D721Med (cell line): ENCODE measurements around the gene MTMR10.

ENCODE experiments used
- DNase-seq: peaks from one replicate; pipeline ENCODE4 v3.0.0; 2011; ENCODE audit warnings: low spot score; ENCODE audit not compliant: insufficient read length
- FAIRE-seq: peaks from 2 replicates; lab custom pipeline; 2011; peaks lifted over from hg19 to GRCh38; lab: Jason Lieb, UNC
- TF ChIP-seq, protein P1 (sequence below): IDR thresholded peaks from 2 replicates; pipeline ENCODE4 v1.5.1; 2012; ENCODE audit warnings: mild to moderate bottlenecking, control low read depth; ENCODE audit not compliant: insufficient read depth; ENCODE audit errors: missing control alignments

The MTMR10 gene

DNA sequence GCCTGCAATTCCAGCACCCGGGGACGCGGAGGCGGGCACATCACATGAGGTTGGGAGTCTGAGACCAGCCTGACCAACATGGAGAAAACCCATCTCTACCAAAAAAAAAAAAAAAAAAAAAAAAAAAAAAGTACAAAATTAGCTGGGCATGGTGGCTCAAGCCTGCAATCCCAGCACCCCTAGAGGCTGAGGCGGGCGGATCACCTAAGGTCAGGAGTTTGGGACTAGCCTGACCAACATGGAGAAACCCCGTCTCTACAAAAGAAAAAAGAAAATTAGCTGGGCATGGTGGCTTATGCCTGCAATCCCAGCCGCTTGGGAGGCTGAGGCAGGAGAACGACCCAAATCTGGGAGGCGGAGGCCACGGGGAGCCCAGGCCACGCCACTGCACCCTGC is 95.2 kb downstream of the MTMR10 start:
- DNase-seq (no peak), FAIRE-seq (no peak)
- TF ChIP-seq, protein P1, sequence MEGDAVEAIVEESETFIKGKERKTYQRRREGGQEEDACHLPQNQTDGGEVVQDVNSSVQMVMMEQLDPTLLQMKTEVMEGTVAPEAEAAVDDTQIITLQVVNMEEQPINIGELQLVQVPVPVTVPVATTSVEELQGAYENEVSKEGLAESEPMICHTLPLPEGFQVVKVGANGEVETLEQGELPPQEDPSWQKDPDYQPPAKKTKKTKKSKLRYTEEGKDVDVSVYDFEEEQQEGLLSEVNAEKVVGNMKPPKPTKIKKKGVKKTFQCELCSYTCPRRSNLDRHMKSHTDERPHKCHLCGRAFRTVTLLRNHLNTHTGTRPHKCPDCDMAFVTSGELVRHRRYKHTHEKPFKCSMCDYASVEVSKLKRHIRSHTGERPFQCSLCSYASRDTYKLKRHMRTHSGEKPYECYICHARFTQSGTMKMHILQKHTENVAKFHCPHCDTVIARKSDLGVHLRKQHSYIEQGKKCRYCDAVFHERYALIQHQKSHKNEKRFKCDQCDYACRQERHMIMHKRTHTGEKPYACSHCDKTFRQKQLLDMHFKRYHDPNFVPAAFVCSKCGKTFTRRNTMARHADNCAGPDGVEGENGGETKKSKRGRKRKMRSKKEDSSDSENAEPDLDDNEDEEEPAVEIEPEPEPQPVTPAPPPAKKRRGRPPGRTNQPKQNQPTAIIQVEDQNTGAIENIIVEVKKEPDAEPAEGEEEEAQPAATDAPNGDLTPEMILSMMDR: no peak

DNA sequence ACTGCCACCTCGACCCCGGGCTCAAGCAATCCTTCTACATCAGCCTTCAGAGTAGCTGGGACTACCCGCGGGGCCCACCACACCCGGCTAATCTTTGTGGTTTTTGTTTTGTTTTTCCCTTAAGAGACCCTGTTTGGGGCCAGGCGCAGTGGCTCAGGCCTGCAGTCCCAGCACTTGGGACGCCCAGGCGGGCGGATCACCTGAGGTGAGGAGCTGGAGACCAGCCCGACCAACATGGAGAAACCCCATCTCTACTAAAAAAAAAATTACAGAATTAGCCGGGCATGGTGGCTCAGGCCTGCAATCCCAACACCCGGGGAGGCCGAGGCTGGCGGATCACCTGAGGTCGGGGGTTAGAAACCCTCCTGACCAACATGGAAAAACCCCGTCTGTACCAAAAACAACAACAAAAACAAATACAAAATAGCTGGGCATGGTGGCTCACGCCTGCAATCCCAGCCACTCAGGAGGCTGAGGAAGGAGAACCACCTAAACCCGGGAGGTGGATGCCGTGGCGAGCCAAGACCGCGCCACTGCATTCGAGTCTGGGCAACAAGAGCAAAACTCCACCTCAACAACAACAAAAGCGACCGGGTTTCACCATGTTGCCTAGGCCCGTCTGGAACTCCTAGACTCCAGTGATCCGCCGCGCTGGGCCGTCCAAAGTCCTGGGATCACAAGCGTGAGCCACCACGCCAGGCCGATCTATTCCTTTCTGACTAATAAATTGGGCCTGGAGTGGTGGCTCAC is 95.8 kb downstream of the MTMR10 start:
- TF ChIP-seq, protein P1: no peak
- DNase-seq: no peak
- no peak for FAIRE-seq

DNA sequence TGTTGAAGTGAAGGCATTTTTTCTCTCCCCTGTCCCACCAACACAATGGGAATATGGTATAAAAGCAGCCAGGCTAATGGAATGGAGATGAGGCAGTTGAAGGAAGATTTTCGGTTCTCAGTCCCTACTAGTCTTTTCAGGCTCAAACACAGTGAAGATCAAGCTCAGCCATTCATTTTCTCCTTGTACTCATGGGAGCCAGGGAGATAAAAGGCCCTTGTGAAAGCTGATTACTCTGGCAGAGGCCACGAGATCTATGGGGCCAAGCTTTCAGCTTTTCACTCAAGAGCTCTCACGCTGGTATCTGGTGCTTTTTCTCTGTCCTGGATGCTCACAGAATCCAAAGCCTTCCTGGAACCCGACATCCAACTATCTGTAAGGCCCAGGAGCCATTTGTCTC is 102.2 kb downstream of the MTMR10 start:
- no peak for FAIRE-seq
- peak; percentile 21 for DNase-seq
- TF ChIP-seq, protein P1: no peak
